Activated T-helper 1 cell treated with anti-CD3 and anti-CD28 coated beads, Interleukin-2, amount 50 U/mL, for 16 hours (primary cell): ENCODE data around the gene CBFA2T2.

Source experiments
- DNase-seq, 2 donors: peaks; one replicate each; pipeline ENCODE4 v3.0.0-alpha.2; 2020; ENCODE audit warnings: low read depth in 1 of 2, low spot score in 1 of 2

The CBFA2T2 gene

DNA sequence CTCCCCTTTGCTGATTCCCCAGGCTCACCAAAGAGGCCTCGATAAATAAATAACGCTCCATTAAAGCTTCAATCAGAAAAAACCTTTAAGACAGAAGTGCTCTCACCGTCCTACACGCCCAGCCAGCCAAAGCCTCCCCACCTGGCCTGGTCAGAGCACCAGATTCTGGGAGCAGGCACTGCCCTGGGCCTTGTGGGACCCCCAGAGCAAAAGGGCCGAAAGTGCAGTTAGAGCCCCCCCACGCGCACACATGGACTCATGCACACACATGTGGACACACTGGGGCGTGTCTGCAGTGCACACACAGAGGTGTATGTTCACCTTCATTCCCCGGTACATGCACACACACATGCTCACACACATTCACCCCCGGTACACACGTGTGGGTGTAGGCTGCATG, 186.2 kb downstream of the CBFA2T2 start:
- DNase-seq: no peak

DNA sequence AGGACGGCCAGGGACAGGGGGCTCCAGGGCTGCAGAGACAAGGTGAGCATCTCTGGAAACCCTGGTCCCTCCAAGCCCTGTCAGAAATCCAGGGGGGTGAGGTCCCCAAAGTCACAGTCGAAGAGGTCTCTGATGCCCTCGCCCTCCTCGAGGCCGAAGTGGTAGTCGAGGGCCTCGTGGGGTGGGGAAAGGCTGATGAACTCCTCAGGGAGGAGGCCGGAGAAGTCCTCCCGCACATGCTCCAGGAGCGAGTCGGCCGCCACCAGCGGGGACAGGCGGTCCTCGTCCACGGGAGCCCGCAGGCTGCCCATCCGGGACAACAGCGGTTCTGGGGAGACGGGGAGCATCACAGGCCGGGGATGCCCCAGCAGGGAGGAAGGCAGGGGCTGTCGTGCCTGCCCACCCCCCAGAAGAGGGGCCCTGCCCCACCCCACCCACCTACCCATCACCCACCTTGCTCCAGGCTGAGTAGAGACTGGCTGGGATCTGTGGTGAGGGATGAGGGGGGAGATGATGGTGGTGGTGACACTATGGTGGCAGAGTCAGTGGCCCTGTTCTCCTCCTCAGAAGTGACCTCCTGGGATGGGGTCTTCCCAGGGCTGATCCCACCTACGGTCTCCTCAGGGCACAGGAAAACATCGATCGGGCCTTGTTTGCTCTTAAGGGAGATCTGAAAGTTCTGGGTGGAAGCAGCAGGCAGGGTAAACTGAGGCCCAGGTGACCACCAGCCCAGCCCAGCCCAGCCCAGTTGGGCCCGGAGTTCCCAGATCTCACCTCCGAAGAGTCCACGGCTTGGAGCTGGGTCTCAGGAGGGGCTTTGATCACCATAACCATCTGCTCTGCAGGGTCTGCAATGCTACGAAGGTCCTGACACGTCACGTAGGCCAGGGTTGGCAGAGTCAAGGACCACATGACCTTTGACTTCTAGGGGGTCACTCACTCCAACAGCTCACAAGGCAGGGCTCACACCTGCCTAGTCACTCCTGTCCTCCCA, 187.1 kb downstream of the CBFA2T2 start:
- no peak for DNase-seq

DNA sequence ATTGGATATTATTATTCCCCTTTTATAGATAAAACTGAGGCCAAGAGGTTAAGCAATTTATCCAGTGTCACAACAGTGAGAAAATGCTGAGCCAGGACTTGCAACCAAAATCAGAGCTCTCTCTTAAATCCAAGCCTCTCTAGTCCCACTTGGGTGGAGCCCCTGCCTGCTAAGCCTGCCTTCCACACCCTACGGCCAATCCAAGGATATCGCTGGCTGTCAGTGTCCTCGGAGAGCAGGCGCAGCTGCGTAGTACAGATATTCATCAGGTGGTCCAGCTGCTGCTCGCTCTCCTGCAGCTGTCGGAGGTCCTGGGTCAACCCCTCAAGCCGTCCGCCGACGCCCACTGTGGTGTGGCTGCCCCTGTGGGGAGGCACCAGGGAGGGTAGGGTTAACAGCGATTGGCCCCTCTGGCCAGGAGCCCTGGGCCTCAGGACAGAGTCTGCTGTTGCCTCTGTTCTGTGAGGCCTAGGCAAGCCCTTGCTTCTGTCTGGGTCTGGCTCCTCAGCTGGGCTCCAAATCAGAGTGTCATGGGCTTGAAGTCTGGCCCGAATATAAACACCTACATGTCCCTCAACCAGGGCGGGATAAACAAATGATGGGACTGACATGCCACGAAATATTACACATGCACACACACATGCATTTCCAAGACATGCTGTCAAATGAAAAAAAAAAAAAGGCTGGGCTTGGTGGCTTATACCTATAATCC, 188.3 kb downstream of the CBFA2T2 start:
- DNase-seq: no peak

DNA sequence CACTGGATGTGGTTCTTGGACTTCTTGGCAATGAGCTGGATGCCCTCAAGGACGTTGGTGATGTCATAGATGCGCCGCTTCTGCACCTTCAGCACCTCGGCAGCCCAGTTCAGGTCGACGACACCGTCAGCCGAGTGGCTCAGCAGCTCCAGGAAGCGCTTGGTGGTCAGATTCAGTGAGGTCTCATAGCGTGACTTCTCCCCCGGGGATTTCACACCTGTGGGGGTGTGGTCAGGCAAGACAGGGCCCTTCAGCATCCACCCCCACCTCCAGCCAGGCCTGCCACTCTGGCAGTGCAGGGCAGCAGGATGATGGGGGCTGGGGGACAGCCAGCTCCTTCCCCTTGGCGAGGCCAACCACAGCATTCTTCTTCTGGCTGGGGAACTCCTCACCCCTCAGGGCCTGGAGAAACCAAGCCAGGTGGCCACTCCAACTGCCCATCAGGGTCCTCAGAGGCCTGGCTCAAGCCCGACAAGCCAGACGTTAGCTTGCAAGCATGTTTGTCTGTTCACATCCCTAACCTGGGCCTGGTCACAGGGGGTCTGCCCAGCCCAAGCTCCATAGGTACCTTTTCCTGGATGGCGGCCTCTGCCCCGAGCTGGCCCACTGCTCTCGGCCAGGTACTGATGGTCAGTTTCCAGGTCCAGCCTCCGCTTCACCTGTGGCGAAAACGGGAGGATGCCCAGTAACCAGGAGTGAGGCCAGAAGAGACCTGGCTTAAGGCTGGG, 190.0 kb downstream of the CBFA2T2 start:
- DNase-seq: no peak

DNA sequence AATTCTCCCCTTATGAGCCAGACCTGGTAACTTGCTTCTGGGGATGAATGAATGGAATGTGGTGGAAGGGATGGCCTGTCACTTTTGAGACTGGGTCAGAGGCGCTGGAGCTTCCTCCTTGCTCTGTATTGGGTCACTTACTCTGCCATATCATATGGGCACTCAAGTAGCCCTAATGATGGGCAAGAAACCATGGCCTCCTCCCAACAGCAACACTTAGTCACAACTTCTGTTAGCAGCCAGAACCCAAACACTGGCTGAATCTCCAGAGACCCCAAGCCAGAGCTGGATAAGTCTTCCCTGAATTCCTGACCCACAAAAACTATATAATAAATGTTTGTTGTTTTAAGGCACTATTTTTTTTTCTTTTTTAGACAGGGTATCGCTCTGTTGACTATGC, 190.8 kb downstream of the CBFA2T2 start:
- DNase-seq: no peak

DNA sequence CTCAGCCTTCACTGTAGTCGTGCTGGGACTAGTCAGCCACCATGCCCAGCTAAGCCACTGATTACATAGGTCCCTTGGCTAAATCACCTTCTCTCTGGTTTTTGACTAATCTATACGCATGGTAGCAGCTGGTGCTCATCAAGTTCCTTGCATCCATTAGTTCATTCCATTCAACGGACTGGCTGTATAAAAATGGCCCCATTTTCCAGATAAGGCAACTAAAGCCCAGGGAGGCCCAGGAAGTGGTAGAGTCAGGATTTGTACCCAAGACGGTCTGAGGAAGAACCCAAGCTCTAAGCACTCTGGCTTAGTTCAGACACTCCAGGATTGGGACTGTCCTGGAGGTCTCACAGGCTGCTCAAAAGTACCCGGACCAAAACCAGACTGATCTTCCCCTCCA, 191.4 kb downstream of the CBFA2T2 start:
- no peak for DNase-seq

DNA sequence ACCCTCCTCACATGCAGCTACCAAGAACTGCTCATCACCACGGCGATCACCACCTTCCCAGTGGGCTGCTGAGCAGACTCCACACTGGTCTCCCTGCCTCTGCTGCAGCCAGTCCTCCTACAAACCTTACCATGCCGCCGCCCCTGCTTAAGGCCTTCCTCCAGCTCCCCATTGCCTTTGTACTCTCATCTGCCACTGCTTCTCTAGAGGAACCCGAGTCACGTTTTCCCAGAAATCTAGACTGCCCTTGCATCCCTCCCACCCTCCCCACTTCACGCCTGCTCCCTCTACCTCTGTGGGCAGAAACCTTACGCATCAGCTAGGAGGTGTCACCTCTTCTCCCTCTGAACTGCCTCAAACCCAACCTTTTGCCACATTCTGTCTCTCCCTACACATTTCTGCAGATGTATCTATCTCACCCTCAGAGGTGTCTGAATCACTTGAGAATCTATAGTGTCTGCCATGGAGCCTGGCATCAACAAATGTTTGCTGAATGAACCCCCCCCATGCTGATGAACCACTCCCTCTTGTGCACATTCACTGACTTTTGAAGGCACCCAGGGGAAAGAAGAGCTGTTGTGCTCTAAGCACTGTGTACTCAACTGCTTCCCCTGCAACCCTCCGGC, 191.9 kb downstream of the CBFA2T2 start:
- no peak for DNase-seq

DNA sequence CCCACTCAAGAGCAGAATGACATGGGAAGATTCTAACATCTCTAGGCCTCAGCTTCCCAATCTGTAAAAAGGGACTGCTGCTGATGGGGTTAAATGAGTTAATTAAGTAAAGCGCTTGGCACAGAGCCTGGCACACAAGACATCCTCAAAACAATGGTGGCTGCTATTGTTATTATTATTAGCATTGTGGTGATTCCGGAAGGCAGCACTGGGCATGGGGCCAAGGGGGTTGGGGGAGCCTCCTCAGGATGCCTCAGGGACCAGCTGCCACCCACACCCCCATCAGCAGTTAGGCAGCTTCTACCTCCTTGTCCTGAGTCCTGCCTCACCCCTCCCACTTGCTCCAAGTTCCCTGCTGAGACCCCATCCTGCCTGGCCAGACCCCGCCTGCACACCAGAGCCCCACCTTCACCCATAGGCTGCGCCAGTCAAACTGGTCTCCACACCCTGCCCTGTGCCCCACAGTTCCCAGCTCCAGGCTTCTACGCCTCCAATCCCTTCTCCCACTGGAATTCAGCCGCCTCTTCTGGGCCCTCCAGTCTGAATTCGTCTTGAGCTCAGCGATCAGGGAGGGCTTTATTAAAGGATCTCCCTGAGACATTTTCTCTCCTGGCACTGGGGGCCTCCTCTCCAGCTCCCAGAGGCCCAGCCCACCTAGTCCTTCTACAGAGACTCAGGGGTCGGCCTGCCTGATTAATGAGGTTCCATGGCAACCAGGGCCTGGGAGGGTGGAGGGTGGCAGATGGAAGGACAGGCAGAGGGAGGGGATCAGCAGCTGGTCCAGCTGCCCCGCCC, 194.8 kb downstream of the CBFA2T2 start:
- DNase-seq: no peak

DNA sequence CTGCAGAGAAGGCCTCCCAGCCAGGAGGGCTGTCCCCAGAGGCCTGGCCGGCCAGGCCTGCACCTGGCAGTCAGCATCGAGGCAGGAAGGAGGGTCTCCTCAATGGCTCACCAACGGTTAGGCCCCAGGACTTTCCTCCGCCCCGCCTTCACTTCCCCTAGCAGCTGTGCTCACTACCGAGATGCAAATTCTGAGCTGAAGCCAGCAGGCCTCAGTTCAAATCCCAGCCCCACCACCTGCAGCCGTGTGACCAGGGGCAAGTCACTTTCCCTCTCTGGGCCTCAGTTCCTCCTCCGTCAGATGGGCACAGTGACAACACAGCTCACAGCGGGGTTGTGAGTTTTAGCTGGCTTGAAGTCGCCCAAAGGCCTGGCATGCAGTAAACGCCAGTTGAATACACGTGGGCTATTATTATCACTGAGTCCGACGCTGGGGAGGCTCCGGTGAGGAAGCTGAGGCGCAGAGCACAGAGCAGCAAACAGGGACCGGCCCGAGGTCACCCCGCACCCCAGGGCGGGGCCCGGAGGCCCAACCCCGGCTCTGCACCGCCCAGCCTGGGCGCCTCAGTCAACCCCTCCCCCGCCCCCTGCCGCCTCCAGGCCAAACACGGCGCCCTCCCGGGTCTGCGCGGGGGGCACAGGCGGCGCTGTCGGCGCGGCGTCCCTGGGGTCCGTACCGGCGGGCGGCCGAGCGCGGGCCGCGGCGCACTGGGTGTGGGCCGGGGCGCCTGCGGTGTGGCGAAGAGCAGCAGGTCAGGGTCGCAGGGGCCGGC, 195.6 kb downstream of the CBFA2T2 start:
- DNase-seq: peak in 1 of 2 donors; percentile 32

DNA sequence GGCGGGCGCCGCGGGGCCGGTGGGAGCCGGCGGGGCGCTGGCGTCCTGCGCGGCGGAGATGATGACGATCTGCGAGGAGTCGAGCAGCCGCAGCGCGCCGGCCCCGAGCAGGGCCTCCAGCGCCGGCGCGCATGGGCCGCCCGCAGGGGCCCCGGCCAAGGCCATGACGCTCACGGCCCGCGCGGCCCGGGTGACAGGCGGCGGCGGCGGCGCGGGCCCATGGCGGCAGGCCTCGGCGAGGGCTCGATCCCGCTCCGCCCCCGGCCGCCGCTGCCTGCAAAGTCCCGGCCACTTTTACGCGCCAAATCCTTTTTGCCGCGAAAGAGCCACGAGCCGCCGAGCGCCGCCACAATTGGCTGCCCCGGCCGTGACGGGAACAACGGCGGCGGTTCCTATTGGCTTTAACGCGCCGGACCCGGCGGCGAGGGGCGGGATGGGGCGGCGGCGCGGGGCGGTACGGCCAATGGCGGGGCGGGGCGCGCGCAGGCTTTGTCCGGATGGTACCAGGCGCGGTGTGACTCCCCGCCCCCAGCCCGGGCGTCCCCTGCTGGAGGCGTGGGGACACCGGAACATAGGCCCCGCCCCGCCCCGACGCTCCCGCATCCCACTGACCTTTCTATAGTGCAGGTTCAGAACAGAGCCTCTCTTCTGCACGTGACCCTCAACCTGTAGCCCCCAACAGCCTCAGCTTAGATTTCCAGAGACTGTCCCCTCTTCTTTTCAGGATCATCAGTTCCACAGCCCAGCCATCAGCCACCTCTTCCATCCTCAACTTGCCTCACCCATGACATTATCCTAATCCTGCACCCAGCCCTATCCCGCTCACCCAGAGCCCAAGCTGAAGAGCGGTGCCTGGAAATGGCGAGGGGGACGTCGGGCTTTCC, 196.4 kb downstream of the CBFA2T2 start, which contains the start of gene E2F1:
E2F1 (minus strand) TSS at position 286 of the 884 bp plus-strand sequence; CDS start at position 165, 121 bp downstream.
- DNase-seq: peak; percentile 88 to 93

DNA sequence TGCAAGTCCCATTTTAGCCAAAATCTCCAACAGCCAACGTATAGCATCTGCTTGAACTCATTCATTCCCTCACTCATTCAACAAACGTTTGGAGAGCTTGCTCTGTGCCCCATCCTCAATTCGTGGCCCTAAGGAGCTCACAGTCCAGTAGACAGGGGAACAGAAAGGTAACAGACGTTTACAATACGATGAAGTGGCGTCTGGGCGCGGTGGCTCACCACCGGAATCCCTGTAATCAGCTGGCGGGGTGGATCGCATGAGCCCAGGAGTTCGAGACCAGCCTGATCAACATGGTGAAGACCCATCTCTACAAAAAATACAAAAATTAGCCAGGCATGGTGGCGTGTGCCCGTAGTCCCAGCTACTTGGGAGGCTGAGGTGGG, 197.1 kb downstream of the CBFA2T2 start:
- DNase-seq: no peak

DNA sequence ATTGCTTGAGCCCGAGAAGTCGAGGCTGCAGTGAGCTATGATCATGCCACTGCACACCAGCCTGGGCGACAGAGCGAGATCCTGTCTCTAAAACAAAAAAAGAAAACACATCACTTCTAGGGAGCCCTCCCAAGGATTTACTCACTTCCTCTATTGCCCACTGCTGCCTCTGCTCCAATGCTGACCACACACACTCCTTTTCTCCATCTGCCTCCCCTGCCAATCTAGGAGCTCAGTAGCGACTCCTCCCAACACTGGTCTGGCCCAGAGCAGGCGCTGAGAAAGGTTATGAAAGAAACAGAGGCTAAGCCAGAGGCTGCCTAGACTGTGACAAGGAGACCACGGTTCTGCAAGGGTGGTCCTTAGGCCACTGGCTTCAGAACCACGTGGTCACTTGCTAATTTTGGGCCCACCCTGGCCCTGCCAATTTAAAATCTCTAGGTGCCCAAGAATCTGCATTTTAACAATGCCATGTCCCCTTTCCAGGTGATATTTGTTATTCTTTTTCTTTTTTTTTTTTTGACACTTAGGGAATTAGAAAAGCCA, 197.5 kb downstream of the CBFA2T2 start:
- no peak for DNase-seq

DNA sequence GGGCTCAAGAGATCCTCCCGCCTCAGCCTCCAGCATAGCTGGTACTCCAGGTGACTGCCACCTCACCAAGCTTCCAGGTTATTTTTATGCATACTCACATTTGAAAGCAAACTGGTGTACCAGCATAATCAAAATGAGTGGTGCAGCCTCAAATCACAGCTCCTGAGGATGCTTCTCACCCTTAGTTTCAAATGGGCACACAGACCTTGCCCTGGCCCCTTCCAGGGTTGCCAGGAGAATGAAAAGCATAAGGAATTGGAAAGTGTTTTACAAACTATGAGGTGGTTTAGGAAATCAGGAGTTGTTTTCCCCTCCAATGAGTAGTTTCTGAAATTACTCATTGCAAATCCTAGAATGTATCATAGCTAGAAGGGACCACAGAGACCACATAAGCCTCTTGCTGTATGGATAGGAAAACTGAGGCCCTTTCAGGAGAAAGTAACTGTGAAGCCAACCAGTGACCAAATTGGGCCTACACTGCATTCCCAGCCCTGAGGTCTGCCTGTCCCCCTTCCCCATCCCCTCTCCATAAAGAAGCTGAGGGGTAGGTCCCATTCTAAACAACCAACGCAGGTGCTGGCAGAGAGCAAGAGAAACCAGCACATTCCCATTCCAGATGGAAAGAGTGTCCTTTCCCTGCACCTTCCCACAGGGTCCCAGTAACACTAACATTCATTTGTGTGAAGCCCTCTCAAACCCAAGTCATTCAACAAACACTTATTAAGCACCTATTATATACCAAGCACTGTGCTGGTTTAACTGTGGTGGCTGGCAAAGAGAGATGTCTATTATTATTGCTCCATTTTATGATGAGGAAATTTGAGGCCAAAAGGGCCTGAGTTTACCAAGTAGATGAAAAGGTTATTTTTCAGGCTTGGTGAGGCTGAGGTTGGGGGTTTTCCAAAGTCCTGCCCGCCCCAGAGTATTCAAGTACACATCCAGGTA, 198.4 kb downstream of the CBFA2T2 start:
- DNase-seq: no peak

DNA sequence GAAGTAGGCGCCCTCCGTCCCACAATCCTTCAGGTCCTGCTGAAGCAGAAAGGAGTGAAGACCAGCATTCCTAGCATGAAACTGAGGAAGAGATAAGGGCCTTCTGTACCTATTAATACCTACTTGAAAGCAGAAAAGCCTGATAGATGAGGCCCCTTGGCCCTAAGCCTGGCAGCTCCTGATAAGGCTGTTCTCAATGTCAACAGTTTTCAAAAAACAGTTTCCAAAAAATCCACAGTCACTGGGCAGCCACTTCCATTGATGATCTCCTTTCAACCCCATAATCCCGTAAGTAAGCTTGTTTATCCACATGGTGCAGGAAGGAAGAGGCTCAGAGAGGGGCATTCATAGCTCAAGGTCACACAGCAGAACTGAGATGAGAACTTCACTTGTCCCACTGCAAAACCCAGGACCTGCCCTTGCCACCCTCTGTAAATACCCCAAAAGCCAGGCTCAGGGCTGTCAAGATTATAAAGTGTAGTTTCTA, 199.1 kb downstream of the CBFA2T2 start:
- DNase-seq: no peak

DNA sequence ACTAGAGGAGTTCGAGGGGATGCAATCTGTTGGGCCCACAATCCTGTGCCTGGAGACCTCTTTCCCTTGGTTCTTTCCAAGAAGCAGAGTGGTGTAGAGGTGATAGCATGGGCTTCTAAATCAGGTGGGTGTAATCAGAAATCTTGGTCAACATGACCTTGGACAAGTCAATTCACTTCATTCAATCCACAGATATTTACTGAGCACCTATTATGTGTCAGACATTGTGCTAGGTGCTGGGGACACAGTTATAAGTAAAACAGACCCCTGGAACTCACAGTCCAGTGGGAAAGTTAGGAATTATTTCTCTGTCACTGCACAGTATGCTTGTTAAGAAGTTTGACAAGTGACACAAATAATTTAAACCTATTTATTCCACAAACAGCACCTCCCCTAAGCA, 199.6 kb downstream of the CBFA2T2 start:
- DNase-seq: no peak

DNA sequence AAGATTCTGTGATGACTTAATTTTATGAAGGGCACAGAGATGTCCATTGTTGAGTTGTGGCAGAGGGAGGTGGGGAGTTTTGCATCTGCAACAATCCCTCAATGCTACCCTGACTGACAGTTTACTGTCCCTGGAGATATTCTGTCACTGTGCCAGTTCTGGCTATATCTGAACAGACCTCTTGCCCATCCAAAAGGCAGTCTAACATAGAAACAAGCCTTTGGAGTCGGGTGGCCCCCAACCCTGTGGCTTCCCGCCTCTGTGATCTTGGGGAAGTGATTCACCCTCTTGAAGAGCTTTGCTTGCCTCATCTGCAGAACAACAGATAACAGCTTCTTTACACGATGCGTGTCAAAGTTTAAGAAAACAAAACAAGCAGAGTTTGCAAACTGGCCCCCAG, 200.1 kb downstream of the CBFA2T2 start:
- peak in 1 of 2 donors; percentile 18 for DNase-seq

DNA sequence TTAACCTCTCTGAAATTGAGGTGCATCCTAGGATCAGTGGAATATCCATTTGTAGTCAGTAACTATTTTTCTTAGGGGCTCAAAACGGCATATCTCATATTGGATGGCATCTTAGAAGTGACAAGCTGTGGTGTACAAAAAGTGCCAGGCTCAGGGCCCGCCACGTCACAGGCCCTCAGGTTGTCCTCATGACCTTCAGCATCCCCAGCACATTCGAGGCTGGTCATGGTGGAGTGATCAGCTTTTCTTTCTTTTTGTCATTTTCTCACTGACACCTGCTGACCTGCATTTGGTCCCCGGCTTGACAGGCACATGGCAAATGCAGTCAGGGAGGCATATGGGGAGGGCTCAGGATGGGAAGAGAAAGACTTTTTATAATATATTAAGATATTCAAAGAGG, 203.4 kb downstream of the CBFA2T2 start:
- no peak for DNase-seq
